Testis (tissue), 3 donors: Measurements from ENCODE around the gene YY1. TPM values are rescaled to one million over a fixed set of nuclear protein-coding genes. Genes with fewer than 3 reads are reported as not detected.

Experiments
- DNase-seq: peaks from one replicate; pipeline ENCODE4 v3.0.0-alpha.2; 2019
- H3K27ac ChIP-seq, 2 donors: fragments of 200-600 bp; sonication (generic); one replicate each; pipeline ENCODE4 v1.5.1; 2019
- H3K27me3 ChIP-seq: fragments of 200-600 bp; sonication (generic); one replicate; pipeline ENCODE4 v1.5.1; 2019
- H3K36me3 ChIP-seq: fragments of 200-600 bp; sonication (generic); one replicate; pipeline ENCODE4 v1.5.1; 2017; ENCODE audit warnings: low read depth; ENCODE audit errors: missing control alignments
- H3K4me1 ChIP-seq: fragments of 200-600 bp; sonication (generic); one replicate; pipeline ENCODE4 v1.5.1; 2019
- H3K4me3 ChIP-seq, 2 donors: fragments of 200-600 bp; sonication (generic); one replicate each; pipeline ENCODE4 v1.5.1; 2017 to 2019
- H3K9me3 ChIP-seq: fragments of 200-600 bp; sonication (generic); one replicate; pipeline ENCODE4 v1.5.1; 2017
- CTCF ChIP-seq, 3 experiments: fragments of 450-650 bp in 2 of 3; fragments of 200-600 bp in 1 of 3; sonication (generic) in 1 of 3; IDR thresholded peaks; one replicate each; pipeline ENCODE4 v1.5.1; 2016 to 2019; ENCODE audit warnings: antibody characterized with exemption in 3 of 3, mild to moderate bottlenecking in 2 of 3, moderate library complexity in 1 of 3
- POLR2A ChIP-seq: fragments of 450-650 bp; IDR thresholded peaks from one replicate; pipeline ENCODE4 v1.6.1; 2017; ENCODE audit warnings: antibody characterized with exemption, mild to moderate bottlenecking, moderate library complexity
- WGBS, 2 donors: methylation state at CpG; one replicate each; pipeline ENCODE4 v1.1.5; 2018; 5-methylcytosine and 5-hydroxymethylcytosine counted together
- intact Hi-C: fragments of 100-400 bp; cut with DNase I; formaldehyde crosslinking; loops from one replicate; pipeline ENCODE4 v1.15.1; 2023; ENCODE audit warnings: low total_unique reads
- microRNA counts, 2 donors: library from miRNA; unstranded; fragments of <30 nt; microRNA quantifications; one replicate each; lab custom pipeline; 2016
- microRNA-seq, 2 donors: library from miRNA; unstranded; fragments of <30 nt; microRNA quantifications; one replicate each; pipeline ENCODE4, GENCODE V29; 2016; ENCODE audit warnings: borderline number of aligned reads in 2 of 2, borderline replicate concordance in 1 of 2
- polyA plus RNA-seq: library from polyadenylated mRNA; stranded (reverse); fragments of 350-450 nt; fragmentation: Illumina TruSeq; extraction: RNeasy Lipid Tissue Mini Kit (QIAGEN cat#74804); gene quantifications from one replicate; pipeline ENCODE4 v1.2.3, GENCODE V29; 2014; ENCODE audit warnings: low read depth, low replicate concordance; ENCODE audit not compliant: insufficient read depth
- small RNA-seq, 2 donors: library from RNA; depleted of rRNA; stranded (forward); fragments of <200 nt; gene quantifications; one replicate each; pipeline ENCODE3, GENCODE V24; 2016
- total RNA-seq, 2 donors: library from RNA; depleted of rRNA; stranded (reverse); fragments of >200 nt; gene quantifications; one replicate each; pipeline ENCODE4 v1.2.3, GENCODE V29; 2016

YY1 gene
- total and polyA plus RNA-seq, 3 donors from 2014 or later: 58.1 to 74.2 (median 68.2) TPM

DNA sequence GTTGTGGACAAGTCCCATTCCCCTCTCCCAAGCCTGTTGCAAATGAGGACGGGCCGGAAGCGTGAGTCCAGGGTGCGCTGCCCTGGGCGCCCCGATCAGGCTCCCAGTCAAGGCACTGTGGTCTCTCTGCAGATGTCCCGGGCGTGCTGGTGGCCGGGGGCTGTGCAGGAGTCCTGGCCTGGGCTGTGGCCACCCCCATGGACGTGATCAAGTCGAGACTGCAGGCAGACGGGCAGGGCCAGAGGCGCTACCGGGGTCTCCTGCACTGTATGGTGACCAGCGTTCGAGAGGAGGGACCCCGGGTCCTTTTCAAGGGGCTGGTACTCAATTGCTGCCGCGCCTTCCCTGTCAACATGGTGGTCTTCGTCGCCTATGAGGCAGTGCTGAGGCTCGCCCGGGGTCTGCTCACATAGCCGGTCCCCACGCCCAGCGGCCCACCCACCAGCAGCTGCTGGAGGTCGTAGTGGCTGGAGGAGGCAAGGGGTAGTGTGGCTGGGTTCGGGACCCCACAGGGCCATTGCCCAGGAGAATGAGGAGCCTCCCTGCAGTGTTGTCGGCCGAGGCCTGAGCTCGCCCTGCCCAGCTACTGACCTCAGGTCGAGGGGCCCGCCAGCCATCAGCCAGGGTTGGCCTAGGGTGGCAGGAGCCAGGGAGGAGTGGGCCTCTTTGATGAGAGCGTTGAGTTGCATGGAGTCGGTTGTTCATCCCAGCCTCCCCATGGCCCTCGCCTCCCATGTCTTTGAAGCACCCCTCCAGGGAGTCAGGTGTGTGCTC is 90.5 kb downstream of the YY1 start:
- intact Hi-C loops: no loop called here
- Histone ChIP-seq H3K4me1 (no peaks in the 10 kb centered on the region), H3K27me3 (no peaks in the 10 kb centered on the region), H3K9me3 (no peaks in the 10 kb centered on the region), H3K36me3 (no peaks in the 10 kb centered on the region), H3K4me3 (no peak overlapping the region), H3K27ac (no peak overlapping the region)
- no peak for DNase-seq
- TF ChIP-seq CTCF (IDR thresholded peaks at IDR 0.05): no peak
- no peak for TF ChIP-seq POLR2A
- WGBS, 2 donors: 87 to 88% methylated on average over 33 to 35 of the region's 36 CpGs

DNA sequence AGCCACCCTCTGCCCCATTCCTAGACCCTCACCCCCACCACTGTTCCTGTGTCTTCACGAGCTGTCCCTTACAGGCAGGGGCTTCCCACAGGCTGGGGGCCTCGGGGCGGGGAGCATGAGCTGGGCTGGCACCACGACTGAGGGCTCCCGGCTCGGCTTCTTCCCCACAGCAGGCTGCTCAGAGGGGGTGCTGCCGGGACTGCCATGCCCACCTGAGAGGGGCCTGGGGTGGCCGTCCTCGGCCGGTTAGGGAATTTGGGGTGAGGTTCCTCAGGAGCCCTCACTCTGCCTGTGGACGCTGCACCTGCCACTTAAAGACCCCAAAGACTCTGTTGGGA is 91.0 kb downstream of the YY1 start:
- no peak for DNase-seq
- 89 to 96% methylated on average over 9 to 11 of the region's 11 CpGs for WGBS, 2 donors
- intact Hi-C loops: no loop called here
- H3K27ac ChIP-seq: no peak overlapping the region
- no peaks in the 10 kb centered on the region for H3K9me3 ChIP-seq
- no peaks in the 10 kb centered on the region for H3K4me1 ChIP-seq
- no peaks in the 10 kb centered on the region for H3K36me3 ChIP-seq
- H3K4me3 ChIP-seq: no peak overlapping the region
- H3K27me3 ChIP-seq: no peaks in the 10 kb centered on the region
- TF ChIP-seq POLR2A (no peak), CTCF (IDR thresholded peaks at IDR 0.05) (no peak)

- Histone ChIP-seq H3K36me3 (no peaks in the 10 kb centered on the region), H3K27me3 (no peaks in the 10 kb centered on the region), H3K4me3 (no peak overlapping the region), H3K9me3 (no peaks in the 10 kb centered on the region), H3K27ac (no peak overlapping the region), H3K4me1 (no peaks in the 10 kb centered on the region)
- intact Hi-C loops: no loop called here
- TF ChIP-seq POLR2A (no peak), CTCF (IDR thresholded peaks at IDR 0.05) (no peak)
- no peak for DNase-seq
- WGBS, 2 donors: 63 to 83% methylated on average over 4 to 13 of the region's 13 CpGs
Observed at GRCh38 chr14:100330388-100330931, 91.5 kb downstream of the YY1 start.

DNA sequence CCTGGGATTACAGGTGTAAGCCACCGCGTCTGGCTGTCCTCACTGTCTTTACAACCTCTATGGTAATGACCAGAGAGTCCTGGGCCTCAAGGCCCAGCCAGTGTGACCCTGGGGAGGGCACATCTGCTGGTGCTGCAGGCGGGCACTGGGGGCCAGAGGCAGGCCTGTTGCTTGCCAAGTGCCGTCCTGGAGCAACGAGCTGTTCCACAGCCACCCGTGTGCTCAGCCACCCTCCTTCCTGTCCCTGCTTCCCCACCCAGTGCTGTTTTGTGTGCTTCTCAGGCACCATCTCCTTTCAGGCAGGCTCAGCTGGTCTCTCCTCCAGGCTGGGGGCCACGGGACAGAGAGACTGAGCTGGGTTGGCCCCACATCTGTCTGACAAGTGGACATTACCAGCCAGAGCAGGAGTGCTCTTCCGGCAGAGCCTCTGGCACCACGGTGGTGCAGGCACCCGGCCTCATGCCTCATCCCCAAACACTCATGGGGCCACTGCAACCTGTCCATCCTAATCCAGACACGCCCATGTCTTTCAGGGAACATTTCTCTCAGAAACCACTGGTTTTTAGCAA is 93.2 kb downstream of the YY1 start:
- Histone ChIP-seq H3K27ac (no peak overlapping the region), H3K36me3 (no peaks in the 10 kb centered on the region), H3K4me3 (no peak overlapping the region), H3K9me3 (no peaks in the 10 kb centered on the region), H3K4me1 (no peaks in the 10 kb centered on the region), H3K27me3 (no peaks in the 10 kb centered on the region)
- intact Hi-C loops: no loop called here
- no peak for DNase-seq
- TF ChIP-seq CTCF (IDR thresholded peaks at IDR 0.05) (no peak), POLR2A (no peak)
- 84 to 90% methylated on average over 10 to 11 of the region's 11 CpGs for WGBS, 2 donors

MicroRNA genes within 50 kb of the gene (microRNA counts, 767-probe panel; counts per million panel counts)
- 0 to 152 counts per million in 2 donors for microRNA hsa-miR-345-5p (lab: Ali Mortazavi, UCI)

Small RNAs within 50 kb of the gene (microRNA-seq; reads per million reads assigned to microRNA genes)
- gene MIR345: 93.9 to 211 reads per million in 2 donors
- 0 to 0.70 reads per million in 2 donors for gene MIR6764

Small RNAs within 50 kb of the gene (small RNA-seq; reads per million reads assigned to genes)
- gene MIR345: 2.4 to 2.9 reads per million in 2 donors
- gene RN7SL523P: 0 reads per million in 2 donors

Other genes starting within 250 kb of the YY1 start
- 10 to 100 TPM; 91.7 to 96.8 TPM for gene EVL, start 173.7 kb upstream of the YY1 start, total RNA-seq
- 87.4 TPM for gene EVL, start 173.7 kb upstream of the YY1 start, polyA plus RNA-seq
- gene DEGS2, start 79.5 kb upstream of the YY1 start, total RNA-seq: 1 to 10 TPM; 3.3 to 5.9 TPM
- gene DEGS2, start 79.5 kb upstream of the YY1 start, polyA plus RNA-seq: 3.9 TPM
- 100 to 1,000 TPM; 185 to 322 TPM for gene SLC25A29, start 67.3 kb downstream of the YY1 start, total RNA-seq
- 72.3 TPM for gene SLC25A29, start 67.3 kb downstream of the YY1 start, polyA plus RNA-seq
- gene SLC25A47, start 84.2 kb downstream of the YY1 start, total RNA-seq: under 1 TPM; 0.37 to 0.87 TPM
- gene SLC25A47, start 84.2 kb downstream of the YY1 start, polyA plus RNA-seq: 0.78 TPM
- 10 to 100 TPM; 12.9 to 18.2 TPM for gene WDR25, start 137.3 kb downstream of the YY1 start, total RNA-seq
- 12.8 TPM for gene WDR25, start 137.3 kb downstream of the YY1 start, polyA plus RNA-seq